Measurements from ENCODE around the gene ICAM5.

Gene ICAM5

GRCh38 chr19:10320602-10321416 lies 31.1 kb downstream of the ICAM5 start:
- Histone ChIP-seq H3K9me3 (ENCODE audit: insufficient read depth, low read length) (no peaks in the 10 kb centered on the region), H3K4me1 (ENCODE audit: insufficient read depth, insufficient read length) (peaks cover 12% of the 10 kb centered on the region), H3K27me3 (ENCODE audit: insufficient read depth, insufficient read length) (no peaks in the 10 kb centered on the region), H3K36me3 (ENCODE audit: insufficient read depth, insufficient read length, low read length) (peaks cover 91% of the 10 kb centered on the region), H3K4me3 (ENCODE audit: insufficient read length, low read depth) (no peak overlapping the region), H3K9ac (ENCODE audit: insufficient read length, low read depth) (no peak overlapping the region)
- TF ChIP-seq ZNF274 (IDR thresholded peaks at IDR 0.05; ENCODE audit: low read depth, low read length) (no peak), YY1 (IDR thresholded peaks at IDR 0.05; ENCODE audit: insufficient read depth, insufficient read length) (no peak), SUZ12 (IDR thresholded peaks at IDR 0.05; ENCODE audit: extremely low read depth, insufficient read depth, insufficient read length) (no peak)
- DNase-seq (ENCODE audit: low read depth, low spot score): no peak

DNA sequence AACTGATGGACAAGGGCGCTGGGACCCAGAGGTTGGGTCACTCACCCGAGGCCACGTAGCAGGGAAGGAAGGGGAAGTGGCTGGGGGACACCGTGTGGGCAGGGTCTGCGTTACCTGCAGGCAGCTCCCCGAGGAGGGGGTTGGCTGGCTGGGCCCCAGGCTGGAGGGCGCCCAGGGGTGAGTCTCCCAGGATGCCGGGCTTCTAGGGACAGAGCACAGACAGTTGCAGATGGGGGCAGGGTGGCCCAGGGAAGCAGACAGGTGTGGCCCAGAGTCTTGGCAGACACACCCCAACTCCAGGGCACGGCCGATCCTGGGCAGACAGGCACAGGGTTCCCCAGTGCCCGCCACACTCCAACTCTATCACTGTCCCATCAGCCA lies 31.7 kb downstream of the ICAM5 start:
- no peak for DNase-seq (ENCODE audit: low read depth, low spot score)
- Histone ChIP-seq H3K4me1 (ENCODE audit: insufficient read depth, insufficient read length) (peaks cover 9% of the 10 kb centered on the region), H3K4me3 (ENCODE audit: insufficient read length, low read depth) (no peak overlapping the region), H3K9ac (ENCODE audit: insufficient read length, low read depth) (no peak overlapping the region), H3K9me3 (ENCODE audit: insufficient read depth, low read length) (no peaks in the 10 kb centered on the region), H3K27me3 (ENCODE audit: insufficient read depth, insufficient read length) (no peaks in the 10 kb centered on the region), H3K36me3 (ENCODE audit: insufficient read depth, insufficient read length, low read length) (peaks cover 91% of the 10 kb centered on the region)
- TF ChIP-seq SUZ12 (IDR thresholded peaks at IDR 0.05; ENCODE audit: extremely low read depth, insufficient read depth, insufficient read length) (no peak), YY1 (IDR thresholded peaks at IDR 0.05; ENCODE audit: insufficient read depth, insufficient read length) (no peak), ZNF274 (IDR thresholded peaks at IDR 0.05; ENCODE audit: low read depth, low read length) (no peak)

DNA sequence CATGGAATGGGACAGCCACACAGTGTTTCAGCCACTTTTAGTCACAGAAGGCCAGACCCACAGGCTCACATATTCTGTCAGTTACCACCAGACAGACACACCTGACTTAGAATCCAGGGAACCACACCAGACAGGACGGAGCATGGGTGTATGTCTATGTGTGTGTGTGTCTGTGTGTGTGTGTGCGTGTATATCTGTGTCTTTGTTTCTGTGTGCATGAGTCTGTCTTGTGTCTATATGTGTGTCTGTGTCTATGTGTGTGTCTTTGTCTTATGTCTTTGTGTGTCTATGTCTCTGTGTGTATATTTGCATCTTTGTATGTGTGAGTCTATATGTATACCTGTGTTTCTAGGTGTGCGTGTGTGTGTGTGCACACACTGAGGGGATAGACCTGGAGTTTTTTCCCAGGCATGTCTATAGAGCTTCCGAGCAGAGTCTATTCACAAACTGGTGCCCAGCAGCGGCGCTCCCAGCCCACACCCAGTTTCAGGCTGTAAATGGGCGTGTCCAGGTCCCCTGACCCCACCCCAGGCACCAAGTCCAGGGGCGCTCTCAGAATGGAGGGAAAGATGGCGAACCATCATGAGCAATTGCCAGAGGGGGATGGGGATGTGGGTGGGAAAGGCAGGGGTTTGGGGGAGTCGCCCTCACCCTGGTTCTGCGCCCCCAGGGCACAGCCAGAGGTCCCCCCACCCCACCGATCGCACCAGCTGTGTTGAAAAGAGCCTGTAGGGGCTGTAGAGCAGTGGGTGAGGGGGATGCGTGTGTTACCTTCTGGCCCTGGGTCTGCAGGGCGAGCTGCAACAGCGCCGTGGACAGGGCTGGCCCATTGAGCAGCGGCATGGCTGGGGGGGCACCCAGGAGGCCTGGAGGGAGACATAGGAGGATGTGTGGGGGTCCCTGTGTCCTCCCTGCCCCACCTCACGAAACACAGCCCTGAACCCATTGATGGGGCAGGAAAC lies 32.4 kb downstream of the ICAM5 start:
- no peak for DNase-seq (ENCODE audit: low read depth, low spot score)
- no peaks in the 10 kb centered on the region for H3K9me3 ChIP-seq (ENCODE audit: insufficient read depth, low read length)
- TF ChIP-seq ZNF274 (IDR thresholded peaks at IDR 0.05; ENCODE audit: low read depth, low read length) (no peak), SUZ12 (IDR thresholded peaks at IDR 0.05; ENCODE audit: extremely low read depth, insufficient read depth, insufficient read length) (no peak), YY1 (IDR thresholded peaks at IDR 0.05; ENCODE audit: insufficient read depth, insufficient read length) (no peak)
- H3K4me1 ChIP-seq (ENCODE audit: insufficient read depth, insufficient read length): peaks cover 7% of the 10 kb centered on the region
- H3K27me3 ChIP-seq (ENCODE audit: insufficient read depth, insufficient read length): no peaks in the 10 kb centered on the region
- no peak overlapping the region for H3K4me3 ChIP-seq (ENCODE audit: insufficient read length, low read depth)
- H3K36me3 ChIP-seq (ENCODE audit: insufficient read depth, insufficient read length, low read length): peaks cover 91% of the 10 kb centered on the region
- no peak overlapping the region for H3K9ac ChIP-seq (ENCODE audit: insufficient read length, low read depth)

GRCh38 chr19:10325732-10326131 lies 36.0 kb downstream of the ICAM5 start:
- no peak for TF ChIP-seq YY1 (IDR thresholded peaks at IDR 0.05; ENCODE audit: insufficient read depth, insufficient read length)
- TF ChIP-seq SUZ12 (IDR thresholded peaks at IDR 0.05; ENCODE audit: extremely low read depth, insufficient read depth, insufficient read length): no peak
- TF ChIP-seq ZNF274 (IDR thresholded peaks at IDR 0.05; ENCODE audit: low read depth, low read length): no peak
- Histone ChIP-seq H3K9me3 (ENCODE audit: insufficient read depth, low read length) (no peaks in the 10 kb centered on the region), H3K27me3 (ENCODE audit: insufficient read depth, insufficient read length) (no peaks in the 10 kb centered on the region), H3K36me3 (ENCODE audit: insufficient read depth, insufficient read length, low read length) (peaks cover 98% of the 10 kb centered on the region), H3K4me1 (ENCODE audit: insufficient read depth, insufficient read length) (peaks cover 11% of the 10 kb centered on the region), H3K9ac (ENCODE audit: insufficient read length, low read depth) (no peak overlapping the region), H3K4me3 (ENCODE audit: insufficient read length, low read depth) (no peak overlapping the region)
- DNase-seq (ENCODE audit: low read depth, low spot score): no peak

GRCh38 chr19:10327793-10328192 lies 38.0 kb downstream of the ICAM5 start:
- TF ChIP-seq YY1 (IDR thresholded peaks at IDR 0.05; ENCODE audit: insufficient read depth, insufficient read length): no peak
- TF ChIP-seq SUZ12 (IDR thresholded peaks at IDR 0.05; ENCODE audit: extremely low read depth, insufficient read depth, insufficient read length): no peak
- no peak for TF ChIP-seq ZNF274 (IDR thresholded peaks at IDR 0.05; ENCODE audit: low read depth, low read length)
- no peak overlapping the region for H3K9ac ChIP-seq (ENCODE audit: insufficient read length, low read depth)
- peaks cover 17% of the 10 kb centered on the region for H3K4me1 ChIP-seq (ENCODE audit: insufficient read depth, insufficient read length)
- no peaks in the 10 kb centered on the region for H3K27me3 ChIP-seq (ENCODE audit: insufficient read depth, insufficient read length)
- H3K9me3 ChIP-seq (ENCODE audit: insufficient read depth, low read length): no peaks in the 10 kb centered on the region
- DNase-seq (ENCODE audit: low read depth, low spot score): no peak
- peaks cover 90% of the 10 kb centered on the region for H3K36me3 ChIP-seq (ENCODE audit: insufficient read depth, insufficient read length, low read length)
- H3K4me3 ChIP-seq (ENCODE audit: insufficient read length, low read depth): no peak overlapping the region

DNA sequence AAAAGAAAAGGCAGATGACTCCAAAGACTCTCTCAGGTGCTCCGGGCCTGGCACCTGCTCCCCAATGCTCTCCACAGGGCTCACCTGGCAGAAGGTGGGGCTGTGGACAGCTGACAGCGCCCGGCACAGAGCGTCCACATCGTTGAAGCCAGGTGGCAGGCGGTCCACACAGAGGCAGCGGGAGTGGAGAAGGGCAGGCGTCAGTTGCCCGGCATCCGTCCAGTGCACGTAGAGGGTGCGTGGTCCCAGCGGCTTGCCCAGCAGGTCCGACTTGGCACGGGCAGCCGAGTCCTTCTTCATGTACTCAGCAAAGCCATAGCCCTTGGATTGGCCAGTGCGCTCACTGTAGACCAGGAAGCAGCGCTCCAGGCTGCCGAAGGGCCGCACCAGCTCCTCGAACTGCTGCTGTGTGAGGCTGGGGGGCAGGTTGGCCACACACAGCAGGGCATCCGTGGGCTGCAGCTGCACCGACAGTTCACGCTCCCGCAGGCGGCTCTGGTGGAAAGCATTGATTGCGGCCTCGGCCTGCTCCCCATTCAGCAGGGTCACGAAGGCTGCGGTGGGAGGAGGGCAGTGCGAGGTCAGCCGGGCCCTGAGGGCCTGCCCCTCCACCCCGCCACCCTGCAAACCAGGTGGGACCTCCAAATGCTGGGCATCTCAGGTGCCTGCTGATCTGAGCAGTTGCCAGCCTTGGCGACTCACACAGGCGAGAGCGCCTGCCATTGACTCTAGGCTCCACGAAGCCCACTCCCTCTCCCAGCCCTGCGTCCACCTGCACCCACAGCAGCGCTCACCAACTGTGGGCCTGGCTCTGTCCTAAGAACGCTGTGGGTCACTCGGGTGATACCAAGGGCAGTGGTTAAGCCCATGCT lies 39.0 kb downstream of the ICAM5 start:
- peaks cover 13% of the 10 kb centered on the region for H3K4me1 ChIP-seq (ENCODE audit: insufficient read depth, insufficient read length)
- no peaks in the 10 kb centered on the region for H3K9me3 ChIP-seq (ENCODE audit: insufficient read depth, low read length)
- DNase-seq (ENCODE audit: low read depth, low spot score): no peak
- H3K27me3 ChIP-seq (ENCODE audit: insufficient read depth, insufficient read length): peaks cover under 1% of the 10 kb centered on the region
- no peak overlapping the region for H3K9ac ChIP-seq (ENCODE audit: insufficient read length, low read depth)
- no peak overlapping the region for H3K4me3 ChIP-seq (ENCODE audit: insufficient read length, low read depth)
- TF ChIP-seq YY1 (IDR thresholded peaks at IDR 0.05; ENCODE audit: insufficient read depth, insufficient read length) (no peak), ZNF274 (IDR thresholded peaks at IDR 0.05; ENCODE audit: low read depth, low read length) (no peak), SUZ12 (IDR thresholded peaks at IDR 0.05; ENCODE audit: extremely low read depth, insufficient read depth, insufficient read length) (no peak)
- peaks cover 81% of the 10 kb centered on the region for H3K36me3 ChIP-seq (ENCODE audit: insufficient read depth, insufficient read length, low read length)

Measured in NT2/D1 (cell line).